Type B pancreatic cell (in vitro differentiated cells): Measurements from ENCODE around the gene STUM. TPM values are rescaled to one million over a fixed set of nuclear protein-coding genes. Genes with fewer than 3 reads are reported as not detected.

Source experiments
- DNase-seq: peaks from one replicate; pipeline ENCODE4 v3.0.0; 2021; ENCODE audit warnings: mixed read lengths; ENCODE audit not compliant: unreplicated experiment; ENCODE audit errors: extremely low spot score
- H3K27ac Mint-ChIP-seq: 2 replicates; pipeline ENCODE4 v1.8.0; 2021; ENCODE audit warnings: mild to moderate bottlenecking, mixed read lengths
- H3K27me3 Mint-ChIP-seq: 2 replicates; pipeline ENCODE4 v1.8.0; 2021; ENCODE audit warnings: mixed read lengths
- H3K36me3 Mint-ChIP-seq: 2 replicates; pipeline ENCODE4 v1.8.0; 2021; ENCODE audit warnings: mixed read lengths
- H3K4me1 Mint-ChIP-seq: one replicate; pipeline ENCODE4 v1.8.0; 2021; ENCODE audit warnings: mixed read lengths; ENCODE audit not compliant: unreplicated experiment
- H3K4me3 Mint-ChIP-seq: 2 replicates; pipeline ENCODE4 v1.8.0; 2021; ENCODE audit warnings: mild to moderate bottlenecking, mixed read lengths
- H3K9me3 Mint-ChIP-seq: 2 replicates; pipeline ENCODE4 v1.8.0; 2021; ENCODE audit warnings: mixed read lengths
- total RNA-seq: library from RNA; stranded (reverse); gene quantifications from 2 replicates; pipeline ENCODE4 v1.2.1, GENCODE V29; 2021; ENCODE audit warnings: low replicate concordance
- TF ChIP-seq, protein P1 (sequence below): fragments of 200-600 bp; sonication (generic); conservative IDR thresholded peaks from 2 replicates; pipeline ENCODE4 v1.5.0; 2021; ENCODE audit warnings: antibody characterized with exemption, mild to moderate bottlenecking

Gene STUM
- total RNA-seq, 1 donor from 2014 or later = 2.8 TPM

DNA sequence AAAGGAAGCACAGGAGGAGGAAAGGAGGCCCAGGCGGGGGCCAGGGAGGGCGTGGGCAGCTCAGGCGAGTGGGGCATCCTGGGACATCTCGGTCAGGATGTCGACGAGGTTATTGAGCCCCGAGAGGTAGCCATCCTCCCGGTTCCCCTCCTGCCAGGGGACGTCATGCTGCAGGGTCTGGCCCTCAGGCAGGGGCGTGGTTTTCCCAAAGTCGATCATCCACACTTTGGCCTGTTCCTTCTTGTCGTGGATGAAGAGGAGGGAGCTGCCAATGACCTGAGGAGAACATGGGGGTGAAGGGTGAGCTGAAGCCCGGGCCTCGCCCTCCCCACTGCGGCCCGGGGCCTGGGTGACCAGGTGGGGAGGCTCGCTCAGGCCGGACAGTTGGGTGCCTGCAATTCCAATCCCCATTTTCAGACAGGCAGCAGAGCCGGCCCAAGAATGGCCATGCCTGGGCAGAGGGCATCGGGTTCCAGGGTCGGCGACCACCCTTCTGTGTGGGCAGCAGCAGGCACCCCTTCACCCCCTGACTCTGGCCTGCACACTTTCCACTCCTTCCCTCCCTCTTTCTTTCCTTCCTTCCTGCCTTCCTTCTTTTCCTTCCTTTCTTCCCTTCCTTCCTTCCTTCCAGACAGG lies 86.2 kb downstream of the STUM start:
- peaks cover 9% of the 10 kb centered on the region for H3K36me3 Mint-ChIP-seq
- H3K9me3 Mint-ChIP-seq = no peaks in the 10 kb centered on the region
- TF ChIP-seq, protein P1, sequence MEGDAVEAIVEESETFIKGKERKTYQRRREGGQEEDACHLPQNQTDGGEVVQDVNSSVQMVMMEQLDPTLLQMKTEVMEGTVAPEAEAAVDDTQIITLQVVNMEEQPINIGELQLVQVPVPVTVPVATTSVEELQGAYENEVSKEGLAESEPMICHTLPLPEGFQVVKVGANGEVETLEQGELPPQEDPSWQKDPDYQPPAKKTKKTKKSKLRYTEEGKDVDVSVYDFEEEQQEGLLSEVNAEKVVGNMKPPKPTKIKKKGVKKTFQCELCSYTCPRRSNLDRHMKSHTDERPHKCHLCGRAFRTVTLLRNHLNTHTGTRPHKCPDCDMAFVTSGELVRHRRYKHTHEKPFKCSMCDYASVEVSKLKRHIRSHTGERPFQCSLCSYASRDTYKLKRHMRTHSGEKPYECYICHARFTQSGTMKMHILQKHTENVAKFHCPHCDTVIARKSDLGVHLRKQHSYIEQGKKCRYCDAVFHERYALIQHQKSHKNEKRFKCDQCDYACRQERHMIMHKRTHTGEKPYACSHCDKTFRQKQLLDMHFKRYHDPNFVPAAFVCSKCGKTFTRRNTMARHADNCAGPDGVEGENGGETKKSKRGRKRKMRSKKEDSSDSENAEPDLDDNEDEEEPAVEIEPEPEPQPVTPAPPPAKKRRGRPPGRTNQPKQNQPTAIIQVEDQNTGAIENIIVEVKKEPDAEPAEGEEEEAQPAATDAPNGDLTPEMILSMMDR = no peak
- H3K4me3 Mint-ChIP-seq = no peak overlapping the region
- H3K27me3 Mint-ChIP-seq = no peaks in the 10 kb centered on the region
- H3K4me1 Mint-ChIP-seq = peaks cover 4% of the 10 kb centered on the region
- no peak overlapping the region for H3K27ac Mint-ChIP-seq
- no peak for DNase-seq

DNA sequence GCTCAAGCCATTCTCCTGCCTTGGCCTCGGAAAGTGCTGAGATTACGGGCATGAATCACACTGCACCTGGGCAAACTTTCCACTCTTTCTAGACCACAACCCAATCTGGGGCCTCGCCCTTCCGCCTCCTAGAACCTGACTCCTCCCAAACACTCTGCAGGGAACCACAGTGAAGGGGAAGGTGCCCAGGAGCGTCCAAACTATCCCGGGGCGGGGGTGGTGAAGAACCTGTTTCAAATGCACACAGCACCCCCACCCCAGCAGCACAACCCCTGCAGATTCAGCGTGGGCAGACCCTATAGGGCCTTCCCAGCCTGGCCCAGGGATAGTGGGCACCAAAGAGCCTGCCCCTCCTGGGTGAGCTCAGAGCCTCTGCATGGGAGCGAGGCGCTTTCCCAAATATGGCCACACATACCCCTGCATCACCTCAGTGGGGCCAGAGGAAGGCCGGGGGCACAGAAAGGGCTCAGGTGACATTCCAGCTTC lies 86.9 kb downstream of the STUM start:
- Mint-ChIP-seq H3K27ac (no peak overlapping the region), H3K4me3 (no peak overlapping the region), H3K4me1 (peaks cover 7% of the 10 kb centered on the region), H3K36me3 (peaks cover 11% of the 10 kb centered on the region), H3K27me3 (no peaks in the 10 kb centered on the region), H3K9me3 (no peaks in the 10 kb centered on the region)
- TF ChIP-seq, protein P1 = no peak
- DNase-seq = no peak

DNA sequence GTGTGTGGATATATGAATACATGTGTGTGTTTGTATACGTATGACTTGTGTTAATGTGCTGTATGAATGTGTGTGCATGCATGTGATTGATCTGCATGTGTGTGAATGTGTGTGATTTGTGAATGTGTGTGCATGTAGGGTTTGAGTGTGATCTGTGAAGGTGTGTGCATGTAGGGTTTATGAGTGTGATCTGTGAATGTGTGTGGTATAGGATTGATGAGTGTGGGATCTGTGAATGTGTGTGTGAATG lies 88.2 kb downstream of the STUM start:
- Mint-ChIP-seq H3K27ac (peak overlapping the region; percentile 1), H3K4me1 (peaks cover 5% of the 10 kb centered on the region), H3K27me3 (no peaks in the 10 kb centered on the region), H3K9me3 (no peaks in the 10 kb centered on the region), H3K36me3 (peaks cover 13% of the 10 kb centered on the region), H3K4me3 (no peak overlapping the region)
- TF ChIP-seq, protein P1 = no peak
- DNase-seq = no peak

DNA sequence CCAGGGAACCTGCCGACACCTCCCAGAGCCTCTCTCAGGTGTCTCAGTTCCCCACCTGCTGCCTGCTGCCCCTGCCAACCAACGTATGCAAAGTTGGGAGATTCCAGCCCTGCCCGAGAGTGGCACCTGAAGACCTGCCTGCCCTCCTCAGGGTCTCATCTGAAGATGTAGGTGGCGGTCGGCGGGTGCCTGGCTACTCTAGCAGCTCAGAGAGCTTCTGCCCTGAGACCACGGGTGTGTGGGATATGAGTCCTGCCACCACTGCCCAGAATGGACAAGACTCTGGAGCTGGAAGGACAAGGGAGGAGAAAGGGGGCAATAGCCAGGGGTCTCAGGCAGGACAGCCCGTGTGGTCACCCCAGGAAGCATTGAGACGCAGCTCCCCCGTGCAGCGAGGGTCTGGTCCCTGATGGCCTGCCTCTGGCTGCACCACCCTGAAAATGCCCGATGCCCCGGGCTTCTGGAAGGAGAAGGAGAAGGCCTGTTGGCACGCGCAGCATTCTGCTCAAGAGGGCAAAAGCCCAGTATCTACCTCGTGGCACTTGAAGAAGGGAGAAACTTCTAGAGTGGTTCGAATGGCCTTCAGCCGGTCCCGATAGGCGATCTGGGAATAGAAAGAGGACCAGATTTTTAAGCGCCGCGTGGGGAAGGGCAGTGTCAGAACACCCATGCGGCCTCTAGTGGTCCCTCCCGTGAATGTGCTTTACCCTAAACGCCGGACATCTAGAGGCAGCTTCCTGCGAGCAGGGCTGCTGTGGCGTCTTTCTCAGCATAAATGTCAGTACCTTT lies 88.8 kb downstream of the STUM start:
- Mint-ChIP-seq H3K27me3 (no peaks in the 10 kb centered on the region), H3K36me3 (peaks cover 13% of the 10 kb centered on the region), H3K27ac (no peak overlapping the region), H3K4me3 (no peak overlapping the region), H3K4me1 (peaks cover 4% of the 10 kb centered on the region), H3K9me3 (no peaks in the 10 kb centered on the region)
- TF ChIP-seq, protein P1 = peak; percentile 59
- DNase-seq = no peak

GRCh38 chr1:226638001-226638601 lies 89.5 kb downstream of the STUM start:
- TF ChIP-seq, protein P1 = no peak
- Mint-ChIP-seq H3K27me3 (no peaks in the 10 kb centered on the region), H3K36me3 (peaks cover 13% of the 10 kb centered on the region), H3K4me1 (peaks cover 4% of the 10 kb centered on the region), H3K9me3 (no peaks in the 10 kb centered on the region), H3K27ac (no peak overlapping the region), H3K4me3 (no peak overlapping the region)
- DNase-seq = no peak
